ENCODE data around the gene PSME3IP1. TPM values are rescaled to one million over a fixed set of nuclear protein-coding genes. Genes with fewer than 3 reads are reported as not detected.

Gene PSME3IP1
- total RNA-seq, 1 experiment from 2014 or later, result 143 TPM

GRCh38 chr16:57178196-57178595 lies 7.6 kb downstream of the PSME3IP1 start:
- Mint-ChIP-seq H3K27ac (ENCODE audit: unreplicated experiment) (no peak overlapping the region), H3K4me3 (ENCODE audit: unreplicated experiment) (no peak overlapping the region), H3K9me3 (ENCODE audit: unreplicated experiment) (no peaks in the 10 kb centered on the region), H3K36me3 (ENCODE audit: insufficient read depth, unreplicated experiment) (peaks cover 14% of the 10 kb centered on the region), H3K27me3 (ENCODE audit: insufficient read depth, unreplicated experiment) (no peaks in the 10 kb centered on the region), H3K4me1 (ENCODE audit: low read depth, unreplicated experiment) (peaks cover 5% of the 10 kb centered on the region)
- no peak for TF ChIP-seq CTCF (IDR thresholded peaks at IDR 0.05; ENCODE audit: insufficient read depth in 1 of 2, low read depth in 1 of 2, low read length in 1 of 2, severe bottlenecking in 1 of 2, unreplicated experiment in 1 of 2)
- Histone ChIP-seq H3K9me3 (no peaks in the 10 kb centered on the region), H3K4me1 (peaks cover 19% of the 10 kb centered on the region), H3K27me3 (replicated peaks; ENCODE audit: control insufficient read depth, insufficient read depth, low read length) (no peaks in the 10 kb centered on the region), H3K36me3 (ENCODE audit: control insufficient read depth, insufficient read depth, low read length) (no peaks in the 10 kb centered on the region; the same call in 1 of the 2 replicates), H3K4me3 (ENCODE audit: low read depth, low read length) (no peak overlapping the region)
- no peak for DNase-seq
- ChIA-PET POLR2A (no interaction called here), CTCF (no interaction called here)
- intact Hi-C loops (cut with micrococcal nuclease; ENCODE audit: unreplicated experiment), result no loop called here
- no TSS peak for BruUV-seq (replicated peaks)

- Mint-ChIP-seq H3K9me3 (ENCODE audit: unreplicated experiment) (no peaks in the 10 kb centered on the region), H3K27me3 (ENCODE audit: insufficient read depth, unreplicated experiment) (no peaks in the 10 kb centered on the region), H3K4me3 (ENCODE audit: unreplicated experiment) (no peak overlapping the region), H3K27ac (ENCODE audit: unreplicated experiment) (no peak overlapping the region), H3K36me3 (ENCODE audit: insufficient read depth, unreplicated experiment) (peaks cover 30% of the 10 kb centered on the region), H3K4me1 (ENCODE audit: low read depth, unreplicated experiment) (peaks cover 5% of the 10 kb centered on the region)
- Histone ChIP-seq H3K4me3 (ENCODE audit: low read depth, low read length) (no peak overlapping the region), H3K27me3 (replicated peaks; ENCODE audit: control insufficient read depth, insufficient read depth, low read length) (no peaks in the 10 kb centered on the region), H3K4me1 (peaks cover 19% of the 10 kb centered on the region), H3K9me3 (no peaks in the 10 kb centered on the region), H3K36me3 (ENCODE audit: control insufficient read depth, insufficient read depth, low read length) (peaks cover 2% of the 10 kb centered on the region)
- POLR2A ChIA-PET, result no interaction called here
- CTCF ChIA-PET, result no interaction called here
- intact Hi-C loops (cut with micrococcal nuclease; ENCODE audit: unreplicated experiment), result no loop called here
- TF ChIP-seq CTCF (IDR thresholded peaks at IDR 0.05; ENCODE audit: insufficient read depth in 1 of 2, low read depth in 1 of 2, low read length in 1 of 2, severe bottlenecking in 1 of 2, unreplicated experiment in 1 of 2), result no peak
- no peak for DNase-seq
- no TSS peak for BruUV-seq (replicated peaks)
Measured at GRCh38 chr16:57175896-57176295, 9.9 kb downstream of the PSME3IP1 start.

- POLR2A ChIA-PET, result no interaction called here
- H3K27ac Mint-ChIP-seq (ENCODE audit: unreplicated experiment), result no peak overlapping the region
- H3K27me3 Mint-ChIP-seq (ENCODE audit: insufficient read depth, unreplicated experiment), result no peaks in the 10 kb centered on the region
Measured at GRCh38 chr16:57172721-57173290, 13.0 kb downstream of the PSME3IP1 start.

More at GRCh38 chr16:57172721-57173290, 13.0 kb downstream of the PSME3IP1 start:
- no TSS peak for BruUV-seq (replicated peaks)
- CTCF ChIA-PET, result no interaction called here
- Mint-ChIP-seq H3K4me1 (ENCODE audit: low read depth, unreplicated experiment) (no peaks in the 10 kb centered on the region), H3K9me3 (ENCODE audit: unreplicated experiment) (no peaks in the 10 kb centered on the region), H3K4me3 (ENCODE audit: unreplicated experiment) (no peak overlapping the region), H3K36me3 (ENCODE audit: insufficient read depth, unreplicated experiment) (peaks cover 52% of the 10 kb centered on the region)
- H3K4me1 ChIP-seq, result no peaks in the 10 kb centered on the region
- H3K9me3 ChIP-seq, result no peaks in the 10 kb centered on the region
- no peak for DNase-seq
- no peak for TF ChIP-seq CTCF (IDR thresholded peaks at IDR 0.05; ENCODE audit: insufficient read depth in 1 of 2, low read depth in 1 of 2, low read length in 1 of 2, severe bottlenecking in 1 of 2, unreplicated experiment in 1 of 2)
- H3K36me3 ChIP-seq (ENCODE audit: control insufficient read depth, insufficient read depth, low read length), result peaks cover 3% of the 10 kb centered on the region
- H3K4me3 ChIP-seq (ENCODE audit: low read depth, low read length), result no peak overlapping the region
- intact Hi-C loops (cut with micrococcal nuclease; ENCODE audit: unreplicated experiment), result no loop called here
- H3K27me3 ChIP-seq (replicated peaks; ENCODE audit: control insufficient read depth, insufficient read depth, low read length), result no peaks in the 10 kb centered on the region
